Measurements from ENCODE around the gene HNRNPUL2. TPM values are rescaled to one million over a fixed set of nuclear protein-coding genes. Genes with fewer than 3 reads are reported as not detected.
A peak's percentile ranks its signal among the peaks of the same experiment; 100 is the strongest.

HNRNPUL2 gene
- total RNA-seq, 1 experiment from 2014 or later = 47.3 TPM

- DNase-seq (ENCODE audit: low read depth, low spot score) (no peak), ATAC-seq (peak; percentile 12)
- in situ Hi-C loops (cut with HindIII; ENCODE audit: low pct_unique_long_range_greater_than_20kb, low sequenced_read_pairs) (no loop called here), intact Hi-C loops (cut with micrococcal nuclease; ENCODE audit: unreplicated experiment) (no loop called here)
- no TSS peak for BruUV-seq (replicated peaks)
- Histone ChIP-seq H3K4me1 (ENCODE audit: control insufficient read depth, insufficient read depth, low read length) (peaks cover 9% of the 10 kb centered on the region), H3K36me3 (ENCODE audit: control insufficient read depth, insufficient read depth, low read length) (peaks cover 33% of the 10 kb centered on the region), H3K27ac (ENCODE audit: low read length) (peak overlapping the region; percentile 92; the same call in 1 of the 2 replicates), H3K27me3 (ENCODE audit: control insufficient read depth, insufficient read depth, low read length) (no peaks in the 10 kb centered on the region), H3K9me3 (ENCODE audit: control insufficient read depth, insufficient read depth, low read depth, low read length) (no peaks in the 10 kb centered on the region), H3K4me3 (ENCODE audit: low read depth in 2 of 2, low read length in 2 of 2) (peak overlapping the region; percentile 68 to 100)
- TF ChIP-seq POLR2AphosphoS5 (IDR thresholded peaks at IDR 0.05; ENCODE audit: low read depth, low read length) (no peak), CTCF (IDR thresholded peaks at IDR 0.05) (no peak), SIN3A (IDR thresholded peaks at IDR 0.05; ENCODE audit: borderline replicate concordance, insufficient read depth, low read depth, low read length) (no peak), TCF7L2 (IDR thresholded peaks at IDR 0.05; ENCODE audit: low read depth, low read length) (no peak), REST (IDR thresholded peaks at IDR 0.05; ENCODE audit: insufficient read depth in 1 of 2, low read depth in 2 of 2, low read length in 1 of 2) (no peak)
- POLR2A ChIA-PET = interaction anchor here (0.6 to 2.4 kb wide), 3 partner anchors 27 to 114 kb away, joined by 3 to 7 read pairs (median 7); partner anchors contain the start of genes C11orf98, CSKMT and ZBTB3
- CTCF ChIA-PET = interaction anchor here (0.6 to 0.9 kb wide), 2 partner anchors 29 to 44 kb away, joined by 3 to 4 read pairs; partner anchors contain the start of gene TAF6L
Measured at GRCh38 chr11:62726915-62727164, 417 bp downstream of the HNRNPUL2 start.

- H3K27ac ChIP-seq (ENCODE audit: low read length) = peak overlapping the region; percentile 92
- ATAC-seq (no peak), DNase-seq (ENCODE audit: low read depth, low spot score) (no peak)
- peaks cover 38% of the 10 kb centered on the region for H3K36me3 ChIP-seq (ENCODE audit: control insufficient read depth, insufficient read depth, low read length)
- no peaks in the 10 kb centered on the region for H3K27me3 ChIP-seq (ENCODE audit: control insufficient read depth, insufficient read depth, low read length)
- in situ Hi-C loops (cut with HindIII; ENCODE audit: low pct_unique_long_range_greater_than_20kb, low sequenced_read_pairs) (no loop called here), intact Hi-C loops (cut with micrococcal nuclease; ENCODE audit: unreplicated experiment) (no loop called here)
- ChIA-PET POLR2A (interaction anchor here (1.1 to 2.4 kb wide), 2 partner anchors 27 to 61 kb away, joined by 7 read pairs; partner anchors contain the start of genes C11orf98, CSKMT and ZBTB3), CTCF (no interaction called here)
- no TSS peak for BruUV-seq (replicated peaks)
- H3K9me3 ChIP-seq (ENCODE audit: control insufficient read depth, insufficient read depth, low read depth, low read length) = no peaks in the 10 kb centered on the region
- TF ChIP-seq CTCF (IDR thresholded peaks at IDR 0.05) (no peak), REST (IDR thresholded peaks at IDR 0.05; ENCODE audit: insufficient read depth in 1 of 2, low read depth in 2 of 2, low read length in 1 of 2) (no peak), TCF7L2 (IDR thresholded peaks at IDR 0.05; ENCODE audit: low read depth, low read length) (no peak), POLR2AphosphoS5 (IDR thresholded peaks at IDR 0.05; ENCODE audit: low read depth, low read length) (no peak), SIN3A (IDR thresholded peaks at IDR 0.05; ENCODE audit: borderline replicate concordance, insufficient read depth, low read depth, low read length) (no peak)
- H3K4me1 ChIP-seq (ENCODE audit: control insufficient read depth, insufficient read depth, low read length) = peaks cover 9% of the 10 kb centered on the region
- peak overlapping the region; percentile 68 to 100 for H3K4me3 ChIP-seq (ENCODE audit: low read depth in 2 of 2, low read length in 2 of 2)
Measured at GRCh38 chr11:62726156-62726914, 922 bp downstream of the HNRNPUL2 start.
